Glomerular visceral epithelial cell (primary cell): ENCODE results near the gene PIK3CB.
"Not testable (repeated sequence)": the region's sequence is repeated elsewhere in the genome, so short reads cannot be mapped to it uniquely, and the experiment has no call there.

Experiments
- DNase-seq: peaks from one replicate; pipeline ENCODE4 v3.0.0-alpha.2; 2016; ENCODE audit errors: extremely low spot score

Gene PIK3CB

GRCh38 chr3:138806376-138807080 lies 28.2 kb downstream of the PIK3CB start:
- DNase-seq: no peak

DNA sequence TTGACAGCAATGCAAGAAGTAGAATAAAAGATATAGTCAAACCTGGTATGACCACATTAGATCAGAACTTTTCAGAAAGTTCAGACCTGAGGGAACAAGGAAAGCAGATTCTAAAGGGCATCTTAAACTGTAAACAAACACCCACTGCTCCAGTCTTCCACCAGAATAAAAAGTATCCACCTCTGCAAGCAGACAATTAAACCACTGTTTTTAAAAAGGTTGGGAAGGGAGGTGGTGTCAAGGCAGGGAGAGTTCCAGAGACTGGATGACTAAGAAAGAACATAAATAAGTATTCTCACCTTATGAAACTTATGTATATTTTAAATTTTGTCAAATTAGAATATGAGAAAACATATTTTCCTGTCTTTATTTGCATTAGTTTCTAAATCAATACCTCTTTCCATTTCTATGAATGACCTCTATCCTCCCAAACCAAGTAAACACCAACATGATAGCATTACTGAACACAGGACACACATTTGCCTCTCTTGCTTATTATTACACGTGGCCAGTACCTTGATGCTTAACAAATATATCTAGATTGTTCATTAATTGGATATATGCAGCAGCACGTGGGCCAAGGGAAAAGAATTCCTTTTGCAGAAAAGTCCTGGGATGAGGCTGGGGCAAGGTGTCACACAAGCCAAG lies 31.6 kb downstream of the PIK3CB start:
- no peak for DNase-seq

- not testable (repeated sequence) for DNase-seq
Observed at GRCh38 chr3:138802223-138802622, 32.5 kb downstream of the PIK3CB start.

GRCh38 chr3:138801792-138802191 lies 32.9 kb downstream of the PIK3CB start:
- DNase-seq: no peak

DNA sequence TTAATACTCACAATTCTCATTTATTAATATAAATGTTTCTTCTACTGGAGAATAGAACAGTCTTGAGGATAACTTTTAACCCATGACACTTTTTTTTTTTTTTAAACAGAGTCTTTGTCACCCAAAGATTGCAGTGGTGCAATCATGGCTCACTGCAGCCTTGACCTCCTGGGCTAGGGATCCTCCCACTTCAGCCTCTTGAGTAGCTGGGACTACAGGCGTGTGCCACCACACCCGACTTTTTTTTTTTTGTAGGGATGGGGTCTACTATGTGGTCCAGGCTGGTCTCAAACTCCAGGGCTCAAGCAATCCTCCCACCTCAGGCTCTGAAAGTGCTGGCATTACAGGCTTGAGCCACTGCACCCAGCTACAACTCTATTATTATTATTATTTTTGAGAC lies 34.5 kb downstream of the PIK3CB start:
- no peak for DNase-seq

DNA sequence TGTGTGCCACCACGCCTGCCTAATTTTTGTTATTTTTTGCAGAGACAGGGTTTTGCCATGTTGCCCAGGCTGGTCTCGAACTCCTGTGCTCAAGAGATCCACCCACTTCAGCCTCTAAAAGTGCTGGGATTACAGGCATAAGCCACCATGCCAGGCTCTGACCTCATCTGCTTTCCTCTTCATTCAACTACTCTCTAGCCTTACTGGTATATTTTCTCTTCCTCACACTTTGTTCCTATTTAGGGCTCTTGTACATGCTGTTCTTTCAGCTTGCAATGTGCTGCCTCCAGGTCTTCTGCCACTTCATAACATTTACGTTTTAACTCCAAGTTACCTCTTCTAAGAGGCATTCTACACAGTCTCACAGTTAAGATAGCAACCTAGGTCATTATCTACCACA lies 34.9 kb downstream of the PIK3CB start:
- no peak for DNase-seq

- no peak for DNase-seq
Observed at GRCh38 chr3:138797508-138798038, 37.2 kb downstream of the PIK3CB start.

GRCh38 chr3:138796761-138797160 lies 38.0 kb downstream of the PIK3CB start:
- no peak for DNase-seq

GRCh38 chr3:138786788-138787271 lies 47.9 kb downstream of the PIK3CB start:
- DNase-seq: peak; percentile 42

- DNase-seq: no peak
Observed at GRCh38 chr3:138785951-138786350, 48.8 kb downstream of the PIK3CB start.

DNA sequence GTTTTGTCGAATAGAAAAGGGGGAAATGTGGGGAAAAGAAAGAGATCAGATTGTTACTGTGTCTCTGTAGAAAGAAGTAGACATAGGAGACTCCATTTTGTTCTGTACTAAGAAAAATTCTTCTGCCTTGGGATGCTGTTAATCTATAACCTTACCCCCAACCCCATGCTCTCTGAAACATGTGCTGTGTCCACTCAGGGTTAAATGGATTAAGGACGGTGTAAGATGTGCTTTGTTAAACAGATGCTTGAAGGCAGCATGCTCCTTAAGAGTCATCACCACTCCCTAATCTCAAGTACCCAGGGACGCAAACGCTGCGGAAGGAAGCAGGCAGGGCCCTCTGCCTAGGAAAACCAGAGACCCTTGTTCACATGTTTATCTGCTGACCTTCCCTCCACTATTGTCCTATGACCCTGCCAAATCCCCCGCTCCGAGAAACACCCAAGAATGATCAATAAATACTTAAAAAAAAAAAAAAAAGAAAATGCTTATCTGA lies 49.3 kb downstream of the PIK3CB start:
- DNase-seq: not testable (repeated sequence)

- DNase-seq: no peak
Observed at GRCh38 chr3:138782755-138783154, 52.0 kb downstream of the PIK3CB start.

DNA sequence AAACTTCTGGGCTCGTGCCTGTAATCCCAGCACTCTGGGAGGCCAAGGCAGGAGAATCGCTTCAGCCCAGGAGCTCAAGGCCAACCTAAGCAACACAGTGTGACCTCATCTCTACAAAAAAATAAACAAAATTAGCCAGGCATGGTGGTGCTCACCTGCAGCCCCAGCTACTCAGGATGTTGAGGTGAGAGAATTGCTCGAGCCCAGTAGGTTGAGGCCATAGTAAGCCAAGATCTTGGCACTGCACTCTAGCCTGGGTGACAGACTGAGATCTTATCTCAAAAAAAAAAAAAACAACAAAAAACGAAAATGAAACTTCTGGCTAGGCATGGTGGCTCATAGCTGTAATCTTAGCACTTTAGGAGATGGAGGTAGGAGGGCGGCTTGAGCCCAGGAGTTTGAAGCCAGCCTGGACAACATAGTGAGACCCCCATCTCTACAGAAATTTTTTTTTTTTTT lies 53.7 kb downstream of the PIK3CB start:
- DNase-seq: no peak

- DNase-seq: no peak
Observed at GRCh38 chr3:138778643-138779042, 56.1 kb downstream of the PIK3CB start.

DNA sequence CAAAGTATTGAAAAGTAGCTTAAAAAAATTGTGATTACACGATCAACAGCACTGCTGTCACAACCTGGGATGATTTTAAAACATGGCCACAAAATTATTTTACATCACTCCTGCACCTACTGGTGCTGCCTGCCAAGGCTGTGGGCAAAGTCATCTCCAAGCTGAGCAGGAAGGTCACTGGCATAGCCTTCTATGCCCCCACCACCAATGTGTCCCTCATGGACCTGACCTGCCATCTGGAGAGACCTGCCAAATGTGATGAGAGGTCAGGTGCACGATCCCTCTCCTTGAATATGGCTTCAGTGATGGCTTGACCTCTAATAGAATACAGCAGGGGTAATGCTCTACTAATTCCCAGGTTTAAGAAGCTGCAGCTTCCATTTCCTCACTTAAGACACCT lies 57.8 kb downstream of the PIK3CB start:
- DNase-seq: no peak

GRCh38 chr3:138775254-138775595 lies 59.5 kb downstream of the PIK3CB start:
- no peak for DNase-seq

DNA sequence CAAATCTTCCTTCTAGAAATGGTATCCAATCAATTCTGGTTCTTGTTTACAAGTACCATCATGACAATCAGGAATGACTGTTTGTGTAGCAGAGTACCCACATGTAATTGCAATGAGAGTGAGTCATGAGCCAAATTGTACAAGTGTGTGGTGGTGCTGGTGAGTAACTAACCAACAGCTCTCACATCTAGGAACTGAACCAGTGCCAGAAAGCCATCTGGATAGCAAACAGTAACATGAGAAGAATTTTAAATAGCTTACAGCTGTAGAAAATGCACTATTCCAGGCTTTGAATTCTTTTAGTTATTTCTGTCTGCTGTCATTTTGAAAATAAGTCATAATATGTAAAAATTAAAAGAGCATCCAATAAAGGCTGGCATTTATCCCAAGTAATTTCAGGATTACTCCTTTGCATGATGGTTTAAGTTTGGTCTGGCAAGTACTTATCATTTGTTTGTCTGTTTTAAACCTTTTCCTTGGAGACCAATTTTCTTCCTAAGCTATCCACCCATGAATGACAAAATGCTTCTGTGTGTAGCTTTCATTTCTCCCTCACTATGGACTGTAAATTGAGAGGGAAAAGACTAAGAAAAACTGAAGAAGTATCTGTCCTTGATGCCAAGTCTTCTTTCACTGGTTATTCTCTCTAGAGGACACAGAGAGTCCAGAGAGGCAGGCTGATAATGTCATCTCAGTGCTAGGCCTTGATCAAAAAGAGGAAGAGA lies 60.0 kb downstream of the PIK3CB start:
- DNase-seq: peak; percentile 92

GRCh38 chr3:138771585-138771984 lies 63.1 kb downstream of the PIK3CB start:
- DNase-seq: no peak

DNA sequence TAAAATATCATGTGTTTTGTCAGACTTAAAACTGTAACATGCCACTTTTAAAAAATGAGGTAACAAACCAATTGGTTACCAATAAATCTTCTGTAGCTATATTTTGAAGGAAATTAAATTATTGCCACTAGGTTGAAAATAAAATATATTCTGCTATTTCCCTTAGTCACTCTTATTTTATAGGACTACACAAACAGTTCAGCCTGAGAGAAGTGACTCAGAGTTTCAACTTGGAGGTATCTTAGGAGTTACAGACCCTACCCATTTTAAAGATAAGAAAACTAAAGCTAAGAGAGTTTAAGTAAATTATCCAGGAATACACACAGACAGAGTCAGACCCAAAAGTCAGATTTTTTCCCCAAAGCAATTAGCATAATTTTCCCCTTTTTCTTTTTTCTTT lies 65.1 kb downstream of the PIK3CB start:
- no peak for DNase-seq

DNA sequence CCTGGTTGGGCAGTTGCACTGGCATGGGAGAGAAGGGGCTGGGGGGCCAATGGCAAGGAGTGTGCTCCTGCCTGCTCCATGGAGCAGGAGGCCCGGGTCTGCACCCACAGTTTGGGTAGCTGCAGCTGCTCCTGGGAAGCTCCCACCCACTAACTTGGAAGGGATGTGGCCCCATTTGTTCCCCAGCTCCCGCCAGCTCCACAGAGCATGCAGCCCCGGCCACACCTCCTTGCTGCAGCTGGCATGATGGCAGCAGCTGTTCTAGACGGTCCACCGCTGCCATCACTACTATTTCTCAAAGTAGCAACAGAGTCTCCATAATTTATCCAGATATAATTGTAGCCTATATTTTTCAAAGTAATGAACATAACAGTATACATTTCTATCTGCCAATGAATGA lies 65.8 kb downstream of the PIK3CB start:
- DNase-seq: no peak

DNA sequence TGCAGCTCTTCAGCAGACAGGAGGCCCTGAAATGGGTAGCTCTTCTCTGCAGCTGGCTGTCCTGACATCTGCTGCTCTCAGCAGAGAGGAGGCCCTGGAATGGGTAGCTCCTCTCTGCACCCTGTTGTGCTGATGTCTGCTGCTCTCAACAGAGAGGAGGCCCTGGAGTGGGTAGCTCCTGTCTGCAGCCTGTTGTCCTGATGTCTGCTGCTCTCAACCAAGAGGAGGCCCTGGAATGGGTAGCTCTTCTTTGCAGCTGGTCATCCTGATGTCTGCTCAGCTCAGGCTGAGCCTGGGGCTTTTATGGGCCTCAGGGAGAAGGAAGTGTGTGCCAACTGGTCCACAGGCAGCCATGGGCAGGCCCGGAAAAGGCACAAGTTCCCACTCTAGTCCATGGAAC lies 66.6 kb downstream of the PIK3CB start:
- no peak for DNase-seq

DNA sequence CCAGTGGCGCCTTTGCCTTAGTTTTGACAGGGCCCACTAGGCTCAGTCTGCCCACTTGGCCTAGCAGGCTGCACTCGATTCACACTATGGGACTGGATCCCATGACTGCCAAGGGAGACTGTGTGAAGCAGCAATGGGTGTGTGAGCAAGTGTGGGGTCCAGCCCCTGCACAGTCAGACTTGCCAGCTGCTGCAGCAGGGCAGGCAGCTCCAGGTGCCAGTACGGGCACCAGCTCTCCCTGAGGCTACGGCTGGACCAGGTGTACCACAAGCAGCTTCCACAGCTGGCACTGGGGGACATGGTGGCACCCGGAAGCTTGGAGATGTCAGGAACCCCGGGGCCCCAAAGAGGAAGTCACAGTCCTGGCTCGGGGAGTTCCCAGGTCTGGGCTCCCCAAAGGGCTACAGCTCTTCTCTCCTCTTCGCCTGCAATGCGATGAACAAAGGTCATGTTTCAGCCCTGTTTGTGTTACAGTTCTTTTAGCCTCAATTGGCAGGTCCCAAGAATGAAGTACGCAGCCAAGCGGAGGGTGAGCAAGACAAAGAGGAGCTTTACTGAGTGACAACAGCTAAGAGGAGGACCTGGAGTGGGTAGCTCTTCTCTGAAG lies 67.1 kb downstream of the PIK3CB start:
- DNase-seq: no peak
